Activated CD4-positive, CD25-positive, alpha-beta regulatory T cell treated with anti-CD3 and anti-CD28 coated beads, Interleukin-2, amount 50 U/mL, for 16 hours (primary cell): ENCODE measurements around the gene FLT3LG.
"Not testable (repeated sequence)": the region's sequence is repeated elsewhere in the genome, so short reads cannot be mapped to it uniquely, and the experiment has no call there.

ENCODE experiments used
- DNase-seq: peaks from one replicate; pipeline ENCODE4 v3.0.0-alpha.2; 2020; ENCODE audit warnings: low read depth, low spot score

FLT3LG gene

DNA sequence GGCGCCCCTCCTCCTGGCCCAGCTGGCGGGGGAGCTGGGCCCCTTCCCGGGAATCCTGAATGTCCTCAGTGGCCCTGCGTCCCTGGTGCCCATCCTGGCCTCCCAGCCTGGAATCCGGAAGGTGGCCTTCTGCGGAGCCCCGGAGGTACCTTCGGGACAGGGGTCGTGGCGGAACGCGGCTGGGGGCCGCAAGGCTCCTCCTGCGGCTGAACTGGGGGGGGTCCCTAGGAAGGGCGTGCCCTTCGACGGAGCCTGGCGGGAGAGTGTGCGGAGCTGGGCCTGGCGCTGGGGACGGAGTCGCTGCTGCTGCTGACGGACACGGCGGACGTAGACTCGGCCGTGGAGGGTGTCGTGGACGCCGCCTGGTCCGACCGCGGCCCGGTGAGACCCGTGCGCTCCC, 12.4 kb upstream of the FLT3LG start:
- no peak for DNase-seq

DNA sequence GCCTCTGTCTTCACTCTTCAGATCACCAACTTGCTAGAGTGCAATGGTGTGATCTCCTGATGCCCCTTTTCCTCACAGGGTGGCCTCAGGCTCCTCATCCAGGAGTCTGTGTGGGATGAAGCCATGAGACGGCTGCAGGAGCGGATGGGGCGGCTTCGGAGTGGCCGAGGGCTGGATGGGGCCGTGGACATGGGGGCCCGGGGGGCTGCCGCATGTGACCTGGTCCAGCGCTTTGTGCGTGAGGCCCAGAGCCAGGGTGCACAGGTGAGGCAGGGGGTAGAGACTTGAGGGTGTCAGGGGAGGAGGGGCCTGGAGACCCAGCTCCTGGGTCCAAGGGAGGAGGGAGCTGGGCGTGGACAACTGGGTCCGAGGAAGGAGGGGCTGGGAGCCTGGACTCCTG, 11.5 kb upstream of the FLT3LG start:
- DNase-seq: no peak

DNA sequence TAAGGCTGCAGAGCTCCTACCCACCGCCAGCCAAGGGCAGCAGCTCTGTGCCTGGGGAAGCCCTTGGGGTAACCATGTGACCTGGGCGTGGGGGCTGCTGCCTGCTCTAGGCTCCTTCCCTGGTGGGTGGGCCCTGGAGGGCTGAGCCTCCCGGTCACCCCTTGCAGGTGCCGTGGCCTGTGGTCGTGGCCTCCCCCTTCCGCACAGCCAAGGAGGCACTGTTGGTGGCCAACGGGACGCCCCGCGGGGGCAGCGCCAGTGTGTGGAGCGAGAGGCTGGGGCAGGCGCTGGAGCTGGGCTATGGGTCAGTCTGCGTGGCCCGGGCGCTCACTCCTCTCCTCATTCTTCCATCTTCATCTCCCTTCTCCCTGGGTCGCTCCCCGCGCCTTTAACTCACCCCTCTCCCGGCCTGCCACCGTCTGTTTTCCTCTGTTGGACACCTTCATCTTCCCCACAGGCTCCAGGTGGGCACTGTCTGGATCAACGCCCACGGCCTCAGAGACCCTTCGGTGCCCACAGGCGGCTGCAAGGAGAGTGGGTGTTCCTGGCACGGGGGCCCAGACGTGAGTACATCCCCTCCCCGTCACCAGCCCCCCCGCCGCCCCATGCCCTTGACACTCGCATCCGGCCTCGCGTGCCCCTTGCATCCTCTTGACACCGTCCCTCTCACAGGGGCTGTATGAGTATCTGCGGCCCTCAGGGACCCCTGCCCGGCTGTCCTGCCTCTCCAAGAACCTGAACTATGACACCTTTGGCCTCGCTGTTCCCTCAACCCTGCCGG, 9.9 kb upstream of the FLT3LG start:
- DNase-seq: no peak

DNA sequence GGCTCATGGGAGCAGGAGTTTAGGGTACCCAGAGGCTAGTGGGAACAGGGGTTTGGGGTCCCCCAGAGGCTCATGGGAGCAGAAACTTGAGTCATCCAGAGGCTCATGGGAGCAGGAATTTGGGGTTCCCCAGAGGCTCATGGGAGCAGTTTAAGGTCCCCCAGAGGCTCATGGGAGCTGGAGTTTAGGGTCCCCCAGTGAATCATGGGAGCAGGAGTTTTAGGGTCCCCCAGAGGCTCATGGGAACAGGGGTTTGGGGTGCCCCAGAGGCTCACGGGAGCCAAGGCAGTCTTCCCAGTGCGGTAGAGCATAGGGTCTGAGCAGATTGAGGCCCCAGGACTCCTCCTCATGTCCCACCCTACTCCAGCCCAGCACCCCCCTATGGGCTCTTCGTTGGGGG, 8.6 kb upstream of the FLT3LG start:
- no peak for DNase-seq

DNA sequence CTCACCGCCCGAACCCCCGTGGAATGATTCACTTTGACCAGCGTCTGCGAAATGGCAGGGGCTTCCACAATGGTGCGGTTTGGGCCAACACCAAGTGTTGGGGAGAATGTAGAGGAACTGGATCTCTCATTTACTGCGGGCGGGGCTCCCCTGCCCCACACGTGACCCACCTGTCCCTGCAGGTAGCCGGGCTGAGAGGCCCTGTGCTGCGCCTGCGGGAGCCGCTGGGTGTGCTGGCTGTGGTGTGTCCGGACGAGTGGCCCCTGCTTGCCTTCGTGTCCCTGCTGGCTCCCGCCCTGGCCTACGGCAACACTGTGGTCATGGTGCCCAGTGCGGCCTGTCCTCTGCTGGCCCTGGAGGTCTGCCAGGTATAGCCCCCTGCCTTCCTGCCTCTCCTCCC, 5.8 kb upstream of the FLT3LG start:
- DNase-seq: no peak

DNA sequence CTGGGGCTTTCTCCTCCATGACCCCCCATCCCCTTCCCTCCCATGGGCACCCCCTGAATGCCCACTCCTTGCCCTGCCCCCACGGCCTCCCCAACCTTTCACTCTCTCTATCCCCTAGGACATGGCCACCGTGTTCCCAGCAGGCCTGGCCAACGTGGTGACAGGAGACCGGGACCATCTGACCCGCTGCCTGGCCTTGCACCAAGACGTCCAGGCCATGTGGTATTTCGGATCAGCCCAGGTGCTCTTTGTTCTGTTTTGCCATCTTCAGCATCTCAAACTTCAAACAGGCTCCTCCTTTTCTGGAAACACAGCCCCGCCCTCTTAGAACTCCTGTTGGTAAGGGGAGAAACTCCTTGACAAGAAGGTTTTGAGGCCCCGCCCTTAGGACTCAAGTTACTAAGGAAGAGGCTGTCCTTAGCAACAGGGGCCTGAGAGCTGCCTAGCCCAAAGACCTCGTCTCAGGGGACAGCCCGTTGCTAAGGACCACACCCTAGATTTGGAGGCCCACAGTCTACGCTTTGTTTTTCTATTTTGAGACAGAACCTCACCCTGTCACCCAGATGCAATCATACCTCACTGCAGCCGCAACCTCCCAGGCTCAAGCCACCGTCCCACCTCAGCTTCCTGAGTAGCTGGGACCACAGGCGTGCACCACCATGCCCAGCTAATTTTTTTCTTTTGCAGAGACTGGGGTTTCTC, 5.1 kb upstream of the FLT3LG start:
- peak; percentile 70 for DNase-seq

DNA sequence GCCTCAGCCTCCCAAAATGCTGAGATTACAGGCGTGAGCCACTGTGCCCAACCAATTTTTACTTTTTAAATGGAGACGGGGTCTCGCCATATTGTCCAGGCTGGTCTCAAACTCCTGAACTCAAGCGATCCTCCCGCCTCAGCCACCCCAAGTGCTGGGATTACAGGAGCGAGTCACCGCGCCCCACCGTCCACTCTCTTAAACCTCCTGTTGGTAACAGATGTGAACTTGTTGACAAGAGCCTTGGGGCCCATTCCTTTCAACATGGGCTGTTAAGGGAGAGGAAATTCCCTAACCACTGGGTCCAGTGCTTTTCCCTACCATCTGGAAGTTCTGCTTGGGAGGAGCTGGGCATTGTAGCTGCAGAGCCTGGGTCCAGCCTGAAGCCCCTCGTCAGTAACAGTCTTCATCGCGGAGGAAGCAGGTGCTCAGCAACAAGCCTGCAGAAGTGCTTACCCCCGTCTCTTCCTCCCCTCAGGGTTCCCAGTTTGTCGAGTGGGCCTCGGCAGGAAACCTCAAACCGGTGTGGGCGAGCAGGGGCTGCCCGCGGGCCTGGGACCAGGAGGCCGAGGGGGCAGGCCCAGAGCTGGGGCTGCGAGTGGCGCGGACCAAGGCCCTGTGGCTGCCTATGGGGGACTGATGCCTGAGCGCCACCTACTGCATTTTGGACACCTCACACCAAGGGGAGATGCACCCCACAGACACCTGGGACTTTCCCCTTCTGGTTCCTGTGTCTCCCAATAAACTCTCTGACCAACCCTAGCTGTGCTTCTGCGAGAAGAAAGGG, 4.0 kb upstream of the FLT3LG start:
- DNase-seq: no peak

DNA sequence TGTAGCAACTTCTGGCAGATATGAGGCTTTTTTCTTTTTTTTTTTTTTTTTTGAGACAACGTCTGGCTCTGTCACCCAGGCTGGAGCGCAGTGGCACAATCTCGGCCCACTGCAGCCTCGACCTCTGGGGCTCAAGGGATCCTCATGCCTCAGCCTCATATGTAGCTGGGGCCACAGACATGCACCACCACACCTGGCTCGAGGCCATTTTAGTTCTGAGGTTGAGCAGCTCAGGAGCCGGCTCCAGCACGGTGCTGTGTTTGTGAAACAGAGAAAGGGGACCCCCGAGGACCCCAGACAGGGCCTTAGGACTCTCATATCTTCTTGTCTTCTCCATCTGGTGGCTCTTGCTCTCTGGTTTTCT, 3.4 kb upstream of the FLT3LG start:
- no peak for DNase-seq

DNA sequence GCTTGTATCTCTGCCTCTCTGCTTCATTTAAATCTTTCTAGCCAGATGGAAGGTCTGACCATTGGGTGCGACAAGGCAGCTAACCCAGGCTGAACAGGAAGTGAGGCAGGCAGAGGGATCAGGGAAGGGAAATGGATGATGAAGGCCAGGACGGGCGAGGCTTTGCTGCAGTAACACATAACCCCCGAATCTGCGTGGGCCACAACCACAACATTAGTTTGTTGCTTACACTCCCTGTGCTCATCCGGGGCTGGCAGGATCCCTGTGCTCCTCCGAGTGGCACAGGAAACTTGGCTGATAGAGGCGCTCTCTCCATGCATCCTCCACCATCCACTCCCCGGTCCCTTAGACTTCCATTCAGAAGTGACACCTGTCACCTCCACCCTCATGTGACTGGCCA, 1.1 kb upstream of the FLT3LG start:
- DNase-seq: no peak

DNA sequence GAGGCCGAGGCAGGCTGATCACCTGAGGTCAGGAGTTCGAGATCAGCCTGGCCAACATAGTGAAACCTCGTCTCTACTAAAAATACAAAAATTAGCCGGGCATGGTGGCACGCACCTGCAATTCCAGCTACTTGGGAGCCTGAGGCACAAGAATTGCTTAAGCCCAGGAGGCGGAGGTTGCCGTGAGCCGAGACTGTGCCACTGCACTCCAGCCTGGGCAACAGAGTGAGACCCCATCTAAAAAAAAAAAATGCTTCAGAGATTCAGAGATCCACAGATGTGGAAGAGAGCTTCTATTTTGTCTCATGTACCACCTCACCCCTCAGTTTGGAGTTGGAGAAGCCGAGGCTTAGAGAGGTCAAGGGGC, 531 bp upstream of the FLT3LG start:
- DNase-seq: not testable (repeated sequence)

DNA sequence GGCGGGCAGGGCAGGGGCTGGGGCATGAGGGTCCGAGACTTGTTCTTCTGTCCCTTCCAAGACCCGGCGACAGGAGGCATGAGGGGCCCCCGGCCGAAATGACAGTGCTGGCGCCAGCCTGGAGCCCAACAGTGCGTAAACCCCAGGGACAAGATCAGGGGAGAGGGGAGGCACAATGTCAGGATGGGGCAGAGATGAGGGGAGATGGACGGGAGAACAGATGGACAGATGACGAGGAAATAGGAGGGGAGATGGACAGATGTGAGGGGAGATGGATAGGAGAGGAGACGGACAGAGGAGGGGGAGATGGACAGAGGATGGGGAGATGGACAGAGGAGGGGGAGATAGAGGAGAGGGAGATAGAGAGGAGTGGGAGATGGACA, 518 bp downstream of the FLT3LG start:
- DNase-seq: no peak

DNA sequence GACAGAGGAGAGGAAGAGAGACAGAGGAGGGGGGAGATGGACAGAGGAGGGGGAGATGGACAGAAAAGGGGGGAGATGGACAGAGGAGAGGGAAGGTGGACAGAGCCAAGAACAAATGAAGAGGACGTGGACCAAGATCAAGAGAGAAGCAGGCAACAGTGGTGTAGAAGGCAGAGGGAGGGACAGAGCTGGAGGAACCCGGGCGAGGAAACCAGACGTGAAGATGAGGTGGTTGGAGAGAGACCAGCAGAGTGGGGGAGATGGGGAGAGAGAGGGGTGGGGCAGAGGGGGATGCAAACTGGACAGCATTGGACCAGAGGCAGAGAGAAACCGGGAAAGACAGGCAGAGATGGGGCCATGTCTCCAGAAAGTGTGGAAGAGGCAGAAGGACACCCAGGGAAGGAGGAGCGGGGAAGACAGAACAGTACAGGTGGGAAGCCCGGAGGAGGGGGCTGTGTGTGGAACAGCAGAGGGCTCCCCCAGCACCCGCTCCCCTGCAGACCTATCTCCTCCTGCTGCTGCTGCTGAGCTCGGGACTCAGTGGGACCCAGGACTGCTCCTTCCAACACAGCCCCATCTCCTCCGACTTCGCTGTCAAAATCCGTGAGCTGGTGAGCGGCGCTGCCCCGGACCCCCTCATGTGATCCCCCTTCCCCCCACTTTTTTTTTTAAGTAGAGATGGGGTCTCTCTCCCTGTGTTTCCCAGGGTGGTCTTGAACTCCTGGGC, 1.3 kb downstream of the FLT3LG start:
- no peak for DNase-seq

DNA sequence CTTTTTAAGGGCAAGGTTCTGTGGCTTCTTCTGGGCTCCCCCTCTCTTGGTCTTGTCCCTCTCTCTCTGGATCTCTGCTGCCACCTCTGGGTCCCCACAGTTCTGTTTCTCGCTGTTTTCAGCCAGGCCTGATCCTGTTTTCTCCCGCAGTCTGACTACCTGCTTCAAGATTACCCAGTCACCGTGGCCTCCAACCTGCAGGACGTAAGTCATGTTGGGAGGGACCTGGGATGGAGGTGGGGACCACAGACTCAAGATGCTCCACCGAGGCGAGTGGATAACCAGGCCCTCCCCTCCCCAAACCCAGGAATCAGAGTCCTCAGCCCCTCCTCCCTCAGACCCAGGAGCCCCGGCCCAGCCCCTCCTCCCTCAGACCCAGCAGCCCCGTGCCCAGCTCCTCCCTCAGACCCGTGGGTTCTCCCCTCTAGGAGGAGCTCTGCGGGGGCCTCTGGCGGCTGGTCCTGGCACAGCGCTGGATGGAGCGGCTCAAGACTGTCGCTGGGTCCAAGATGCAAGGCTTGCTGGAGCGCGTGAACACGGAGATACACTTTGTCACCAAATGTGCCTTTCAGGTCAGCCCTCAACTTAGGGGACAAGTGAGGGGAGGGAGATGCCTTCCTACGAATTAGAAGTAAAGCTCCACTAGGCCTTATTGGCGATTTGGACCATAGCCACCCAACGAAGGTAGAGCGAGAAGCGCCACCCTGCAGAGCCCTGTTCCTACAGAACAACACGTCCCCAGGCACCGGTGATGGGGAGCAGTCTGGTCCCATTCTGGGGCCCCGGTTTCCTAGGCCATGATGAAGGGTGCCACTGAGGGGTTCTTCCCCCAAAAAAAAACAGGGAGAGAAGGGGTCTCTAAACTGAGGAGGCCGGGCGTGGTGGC, 2.2 kb downstream of the FLT3LG start:
- no peak for DNase-seq

DNA sequence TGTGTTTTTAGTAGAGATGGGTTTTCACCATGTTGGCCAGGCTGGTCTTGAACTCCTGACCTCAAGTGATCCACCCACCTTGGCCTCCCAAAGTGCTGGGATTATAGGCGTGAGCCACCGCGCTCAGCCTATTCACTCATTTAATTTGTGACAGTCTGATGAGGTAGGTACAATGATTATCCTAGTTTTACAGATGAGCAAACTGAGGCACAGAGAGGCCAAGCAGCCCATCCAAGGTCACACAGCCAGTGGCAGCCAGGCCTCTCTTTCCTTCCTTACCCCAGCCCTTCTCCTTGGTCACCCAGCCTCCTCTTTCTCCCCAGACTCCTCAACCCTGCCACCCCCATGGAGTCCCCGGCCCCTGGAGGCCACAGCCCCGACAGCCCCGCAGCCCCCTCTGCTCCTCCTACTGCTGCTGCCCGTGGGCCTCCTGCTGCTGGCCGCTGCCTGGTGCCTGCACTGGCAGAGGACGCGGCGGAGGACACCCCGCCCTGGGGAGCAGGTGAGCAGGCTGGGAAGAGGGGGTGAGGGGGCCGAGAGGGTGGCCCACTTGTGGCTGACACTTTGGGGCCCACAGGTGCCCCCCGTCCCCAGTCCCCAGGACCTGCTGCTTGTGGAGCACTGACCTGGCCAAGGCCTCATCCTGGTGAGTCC, 6.1 kb downstream of the FLT3LG start:
- DNase-seq: no peak

DNA sequence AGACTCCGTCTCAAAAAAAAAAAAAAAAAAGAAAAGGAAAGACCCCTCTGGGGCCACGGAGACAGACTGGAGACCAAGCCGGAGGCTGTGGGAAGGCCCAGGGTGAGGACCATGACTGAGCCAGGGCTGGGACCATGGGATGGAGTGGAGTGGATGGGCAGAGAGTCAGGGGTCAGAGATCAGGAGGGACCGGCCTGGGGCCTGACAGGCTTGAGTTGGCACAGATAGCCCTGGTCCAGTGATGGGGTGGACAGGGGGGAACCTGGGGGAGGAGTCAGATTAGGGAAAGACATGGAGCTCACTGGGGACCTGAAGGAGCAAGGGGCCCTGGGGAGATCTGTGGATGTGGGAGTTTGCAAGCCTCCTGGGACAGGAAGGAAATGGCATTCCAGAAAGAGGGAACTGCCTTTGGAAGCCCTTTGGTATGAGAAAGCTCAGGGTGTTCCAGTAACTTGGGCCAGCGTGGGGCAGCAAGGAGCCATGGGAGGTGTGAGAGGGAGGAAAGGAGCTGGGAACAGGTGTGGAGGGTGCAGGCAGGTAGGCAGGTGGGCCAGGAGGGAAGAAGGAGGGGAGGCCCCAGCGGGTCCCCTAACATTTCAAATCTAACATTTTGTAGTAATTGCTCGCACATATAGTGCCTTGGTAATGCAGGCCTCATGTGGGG, 7.1 kb downstream of the FLT3LG start:
- DNase-seq: no peak

DNA sequence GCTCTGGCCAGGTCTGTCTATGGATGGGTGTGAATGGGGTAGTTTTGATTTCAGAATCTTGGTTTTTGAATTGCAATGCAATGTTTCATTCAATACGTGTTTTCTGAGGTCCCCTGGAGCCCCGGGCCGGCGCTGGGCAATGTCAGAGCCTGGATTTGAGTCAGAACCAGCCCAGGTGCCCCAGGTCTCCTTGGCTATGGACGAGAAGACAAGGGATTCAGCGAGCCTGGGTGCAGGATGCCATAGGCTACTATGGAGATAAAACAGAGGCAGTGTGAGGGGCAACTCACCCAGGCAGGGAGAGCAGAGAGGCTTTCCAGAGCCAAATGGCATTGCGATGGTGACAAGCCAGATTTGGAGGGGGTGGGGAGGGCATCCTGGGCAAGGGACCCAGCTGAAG, 12.2 kb downstream of the FLT3LG start:
- DNase-seq: no peak

DNA sequence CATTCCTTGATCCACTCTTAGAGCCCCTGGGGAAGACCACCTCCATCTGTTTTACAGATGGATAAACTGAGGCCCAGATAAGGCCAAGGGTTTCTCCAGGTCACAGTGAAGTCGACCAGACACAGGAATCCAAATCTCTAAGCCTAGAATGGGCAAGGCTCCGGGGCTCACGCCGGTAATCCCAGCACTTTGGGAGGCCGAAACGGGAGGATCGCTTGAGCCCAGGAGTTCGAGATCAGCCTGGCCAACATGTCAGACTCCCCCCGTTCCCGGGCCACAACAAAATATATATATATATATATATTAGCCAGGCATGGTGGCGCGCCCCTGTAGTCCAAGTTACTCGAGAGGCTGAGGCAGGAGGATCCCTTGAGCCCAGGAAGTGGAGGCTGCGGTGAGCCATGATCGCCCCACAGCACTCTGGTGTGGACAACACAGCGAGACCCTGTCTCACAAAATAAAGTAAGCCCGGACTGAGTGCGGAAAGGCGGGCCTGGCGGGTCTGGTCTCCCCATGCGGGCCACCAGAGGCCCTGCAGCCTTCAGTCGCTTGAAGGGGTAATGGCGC, 12.8 kb downstream of the FLT3LG start:
- DNase-seq: no peak

DNA sequence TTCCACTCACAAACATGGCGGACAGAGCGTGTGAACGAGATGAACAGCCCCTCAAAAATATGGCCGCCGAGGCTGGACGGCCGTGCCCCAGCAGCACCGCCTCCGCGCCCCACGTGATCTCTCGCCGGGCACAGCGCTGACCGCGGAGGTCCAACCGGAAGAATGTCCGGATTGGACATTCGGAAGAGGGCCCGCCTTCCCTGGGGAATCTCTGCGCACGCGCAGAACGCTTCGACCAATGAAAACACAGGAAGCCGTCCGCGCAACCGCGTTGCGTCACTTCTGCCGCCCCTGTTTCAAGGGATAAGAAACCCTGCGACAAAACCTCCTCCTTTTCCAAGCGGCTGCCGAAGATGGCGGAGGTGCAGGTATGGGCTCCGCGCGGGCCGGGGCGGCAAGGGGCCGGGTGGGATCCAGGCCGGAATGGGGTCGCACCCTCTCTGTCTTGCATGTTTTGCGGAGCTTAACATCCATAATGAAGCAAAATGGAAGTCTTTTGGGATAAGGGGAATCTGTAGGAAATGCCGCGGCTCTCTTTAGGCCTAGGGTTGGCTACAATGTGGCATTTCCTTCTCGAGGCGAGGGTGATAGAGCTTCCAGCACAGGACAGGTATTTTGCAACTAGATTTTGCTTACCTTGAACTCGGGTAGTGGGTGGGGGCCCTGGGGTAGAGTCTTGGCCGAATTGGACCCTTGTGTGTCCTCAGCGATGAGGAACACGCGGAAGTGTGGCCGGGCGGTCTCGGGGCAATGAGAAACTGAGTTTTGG, 13.4 kb downstream of the FLT3LG start, which contains the start of gene RPL13A:
TSS of gene RPL13A (plus strand) at position 332 of the 769 bp plus-strand sequence. CDS start at position 354, 22 bp downstream.
- peak; percentile 99 for DNase-seq
